HL-60 (cell line): ENCODE results near the gene ZFP30.

ENCODE experiments used
- POLR2AphosphoS5 ChIP-seq: IDR thresholded peaks from 2 replicates; pipeline ENCODE4 v1.6.1; 2012; ENCODE audit warnings: low read depth
- REST ChIP-seq: IDR thresholded peaks from 2 replicates; pipeline ENCODE4 v1.6.1; 2012; ENCODE audit warnings: low read depth; ENCODE audit not compliant: insufficient replicate concordance

GRCh38 chr19:37564624-37565369 lies 90.5 kb downstream of the ZFP30 start:
- no peak for TF ChIP-seq REST
- no peak for TF ChIP-seq POLR2AphosphoS5
